Neural crest cell (in vitro differentiated cells): Measurements from ENCODE around the gene OR4D6. TPM values are rescaled to one million over a fixed set of nuclear protein-coding genes. Genes with fewer than 3 reads are reported as not detected.

Experiments used
- DNase-seq: peaks from one replicate; pipeline ENCODE4 v3.0.0; 2021; ENCODE audit warnings: low read depth, mixed read lengths, low spot score
- H3K27ac Mint-ChIP-seq: one replicate; pipeline ENCODE4 v1.8.0; 2021; ENCODE audit warnings: mild to moderate bottlenecking, mixed read lengths; ENCODE audit not compliant: unreplicated experiment
- H3K27me3 Mint-ChIP-seq: 2 replicates; pipeline ENCODE4 v1.8.0; 2021; ENCODE audit warnings: low read depth, mild to moderate bottlenecking, mixed read lengths
- H3K36me3 Mint-ChIP-seq: 2 replicates; pipeline ENCODE4 v1.8.0; 2021; ENCODE audit warnings: low read depth, mild to moderate bottlenecking, mixed read lengths
- H3K4me1 Mint-ChIP-seq: 2 replicates; pipeline ENCODE4 v1.8.0; 2021; ENCODE audit warnings: mixed read lengths
- H3K4me3 Mint-ChIP-seq: one replicate; pipeline ENCODE4 v1.8.0; 2021; ENCODE audit warnings: mild to moderate bottlenecking, mixed read lengths
- H3K9me3 Mint-ChIP-seq: 2 replicates; pipeline ENCODE4 v1.8.0; 2021; ENCODE audit warnings: mixed read lengths
- CTCF ChIP-seq: fragments of 200-600 bp; sonication (generic); conservative IDR thresholded peaks from 2 replicates; pipeline ENCODE4 v1.5.0; 2021; ENCODE audit warnings: antibody characterized with exemption, mild to moderate bottlenecking
- long read RNA-seq: library from polyadenylated mRNA; unstranded; transcript quantifications from one replicate; pipeline ENCODE4 v2.0.0, GENCODE V29; 2020
- total RNA-seq: library from RNA; stranded (reverse); gene quantifications from 2 replicates; pipeline ENCODE4 v1.2.1, GENCODE V29; 2021

The OR4D6 gene
- not detected in 2 replicates for total RNA-seq
- long read RNA-seq = 0 reads

GRCh38 chr11:59456661-59457060 is at the start of gene OR4D6:
OR4D6 (plus strand) TSS chr11:59456961; CDS start chr11:59456961, 0 bp downstream.
- no peak within 1 kb of the TSS for H3K27ac Mint-ChIP-seq
- H3K36me3 Mint-ChIP-seq = no peaks in the 10 kb centered on the region
- H3K4me1 Mint-ChIP-seq = no peaks in the 10 kb centered on the region
- peaks cover 3% of the 10 kb centered on the region for H3K9me3 Mint-ChIP-seq
- DNase-seq = no peak
- no peaks in the 10 kb centered on the region for H3K27me3 Mint-ChIP-seq
- no peak for TF ChIP-seq CTCF
- H3K4me3 Mint-ChIP-seq = no peak within 1 kb of the TSS

- peaks cover 9% of the 10 kb centered on the region for H3K9me3 Mint-ChIP-seq
- peaks cover 7% of the 10 kb centered on the region for H3K27me3 Mint-ChIP-seq
- H3K4me3 Mint-ChIP-seq = no peak overlapping the region
- DNase-seq = no peak
- H3K27ac Mint-ChIP-seq = no peak overlapping the region
- no peak for TF ChIP-seq CTCF
- H3K4me1 Mint-ChIP-seq = no peaks in the 10 kb centered on the region
- no peaks in the 10 kb centered on the region for H3K36me3 Mint-ChIP-seq
These were observed 43.1 kb upstream of the OR4D6 start for GRCh38 chr11:59413646-59414045.

- no peaks in the 10 kb centered on the region for H3K4me1 Mint-ChIP-seq
- H3K9me3 Mint-ChIP-seq = peaks cover 4% of the 10 kb centered on the region
- no peak overlapping the region for H3K27ac Mint-ChIP-seq
- no peak for DNase-seq
- peaks cover 7% of the 10 kb centered on the region for H3K27me3 Mint-ChIP-seq
- H3K36me3 Mint-ChIP-seq = no peaks in the 10 kb centered on the region
- TF ChIP-seq CTCF = no peak
- H3K4me3 Mint-ChIP-seq = no peak overlapping the region
These were observed 41.6 kb upstream of the OR4D6 start for GRCh38 chr11:59415111-59415510.

GRCh38 chr11:59416613-59417012 is 40.1 kb upstream of the OR4D6 start:
- no peak overlapping the region for H3K4me3 Mint-ChIP-seq
- peaks cover 9% of the 10 kb centered on the region for H3K9me3 Mint-ChIP-seq
- H3K4me1 Mint-ChIP-seq = no peaks in the 10 kb centered on the region
- DNase-seq = no peak
- H3K27me3 Mint-ChIP-seq = peaks cover 7% of the 10 kb centered on the region
- H3K36me3 Mint-ChIP-seq = no peaks in the 10 kb centered on the region
- H3K27ac Mint-ChIP-seq = no peak overlapping the region
- TF ChIP-seq CTCF = no peak

- peaks cover 9% of the 10 kb centered on the region for H3K9me3 Mint-ChIP-seq
- no peaks in the 10 kb centered on the region for H3K4me1 Mint-ChIP-seq
- H3K4me3 Mint-ChIP-seq = no peak overlapping the region
- DNase-seq = no peak
- no peak overlapping the region for H3K27ac Mint-ChIP-seq
- no peak for TF ChIP-seq CTCF
- no peaks in the 10 kb centered on the region for H3K36me3 Mint-ChIP-seq
- peaks cover 7% of the 10 kb centered on the region for H3K27me3 Mint-ChIP-seq
These were observed 39.7 kb upstream of the OR4D6 start for GRCh38 chr11:59417023-59417422.

- DNase-seq = no peak
- Mint-ChIP-seq H3K36me3 (no peaks in the 10 kb centered on the region), H3K9me3 (peaks cover 6% of the 10 kb centered on the region), H3K27me3 (peaks cover 7% of the 10 kb centered on the region), H3K4me1 (no peaks in the 10 kb centered on the region), H3K4me3 (no peak overlapping the region), H3K27ac (no peak overlapping the region)
- no peak for TF ChIP-seq CTCF
These were observed 38.6 kb upstream of the OR4D6 start for GRCh38 chr11:59418156-59418555.
